ENCODE results near the gene NEK4. TPM values are rescaled to one million over a fixed set of nuclear protein-coding genes. Genes with fewer than 3 reads are reported as not detected.

The NEK4 gene
- total and polyA plus RNA-seq, 2 of the 13 experiments (the other 11 are each of a cell fraction or from before 2014, with no cell fraction given) = 16.5 to 38.0 TPM

DNA sequence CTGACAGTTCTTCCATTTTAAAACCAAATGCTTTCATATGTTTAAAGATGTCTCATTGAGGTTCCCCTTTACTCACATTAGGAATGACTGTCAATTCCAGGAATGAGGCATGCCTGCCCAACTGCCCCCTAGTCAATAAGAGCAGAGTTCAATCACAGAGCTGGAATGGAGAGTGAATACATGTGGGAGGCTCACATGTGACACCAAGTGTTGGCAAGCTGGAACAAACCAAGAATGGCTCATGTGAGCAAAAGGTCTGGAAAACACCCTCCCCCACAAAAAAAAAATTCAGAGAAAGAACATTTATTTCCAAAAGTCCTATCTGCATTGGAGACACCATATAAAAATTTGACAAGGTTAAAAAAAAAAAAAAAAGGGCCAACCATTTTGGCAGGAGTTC lies 88.7 kb downstream of the NEK4 start (continued):
- TF ChIP-seq, protein P1, sequence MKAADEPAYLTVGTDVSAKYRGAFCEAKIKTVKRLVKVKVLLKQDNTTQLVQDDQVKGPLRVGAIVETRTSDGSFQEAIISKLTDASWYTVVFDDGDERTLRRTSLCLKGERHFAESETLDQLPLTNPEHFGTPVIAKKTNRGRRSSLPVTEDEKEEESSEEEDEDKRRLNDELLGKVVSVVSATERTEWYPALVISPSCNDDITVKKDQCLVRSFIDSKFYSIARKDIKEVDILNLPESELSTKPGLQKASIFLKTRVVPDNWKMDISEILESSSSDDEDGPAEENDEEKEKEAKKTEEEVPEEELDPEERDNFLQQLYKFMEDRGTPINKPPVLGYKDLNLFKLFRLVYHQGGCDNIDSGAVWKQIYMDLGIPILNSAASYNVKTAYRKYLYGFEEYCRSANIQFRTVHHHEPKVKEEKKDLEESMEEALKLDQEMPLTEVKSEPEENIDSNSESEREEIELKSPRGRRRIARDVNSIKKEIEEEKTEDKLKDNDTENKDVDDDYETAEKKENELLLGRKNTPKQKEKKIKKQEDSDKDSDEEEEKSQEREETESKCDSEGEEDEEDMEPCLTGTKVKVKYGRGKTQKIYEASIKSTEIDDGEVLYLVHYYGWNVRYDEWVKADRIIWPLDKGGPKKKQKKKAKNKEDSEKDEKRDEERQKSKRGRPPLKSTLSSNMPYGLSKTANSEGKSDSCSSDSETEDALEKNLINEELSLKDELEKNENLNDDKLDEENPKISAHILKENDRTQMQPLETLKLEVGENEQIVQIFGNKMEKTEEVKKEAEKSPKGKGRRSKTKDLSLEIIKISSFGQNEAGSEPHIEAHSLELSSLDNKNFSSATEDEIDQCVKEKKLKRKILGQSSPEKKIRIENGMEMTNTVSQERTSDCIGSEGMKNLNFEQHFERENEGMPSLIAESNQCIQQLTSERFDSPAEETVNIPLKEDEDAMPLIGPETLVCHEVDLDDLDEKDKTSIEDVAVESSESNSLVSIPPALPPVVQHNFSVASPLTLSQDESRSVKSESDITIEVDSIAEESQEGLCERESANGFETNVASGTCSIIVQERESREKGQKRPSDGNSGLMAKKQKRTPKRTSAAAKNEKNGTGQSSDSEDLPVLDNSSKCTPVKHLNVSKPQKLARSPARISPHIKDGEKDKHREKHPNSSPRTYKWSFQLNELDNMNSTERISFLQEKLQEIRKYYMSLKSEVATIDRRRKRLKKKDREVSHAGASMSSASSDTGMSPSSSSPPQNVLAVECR (CRISPR knock-in tag; IDR thresholded peaks at IDR 0.05; ENCODE audit: borderline replicate concordance) = peak; percentile 81; the same call in 1 of the 2 replicates
- no peak for TF ChIP-seq SRY (CRISPR knock-in tag; IDR thresholded peaks at IDR 0.05)
- no peak for TF ChIP-seq MYNN (CRISPR knock-in tag; IDR thresholded peaks at IDR 0.05; ENCODE audit: low read depth)
- TF ChIP-seq TCF12 (IDR thresholded peaks at IDR 0.05) = no peak
- TF ChIP-seq TCF12 (CRISPR knock-in tag; IDR thresholded peaks at IDR 0.05) = no peak
- no peak for TF ChIP-seq NR2F1 (CRISPR knock-in tag; IDR thresholded peaks at IDR 0.05)
- TF ChIP-seq SP5 (CRISPR knock-in tag; IDR thresholded peaks at IDR 0.05; ENCODE audit: borderline replicate concordance, low read depth) = no peak
- TF ChIP-seq JUN (CRISPR knock-in tag; IDR thresholded peaks at IDR 0.05) = no peak
- TF ChIP-seq, protein P2, sequence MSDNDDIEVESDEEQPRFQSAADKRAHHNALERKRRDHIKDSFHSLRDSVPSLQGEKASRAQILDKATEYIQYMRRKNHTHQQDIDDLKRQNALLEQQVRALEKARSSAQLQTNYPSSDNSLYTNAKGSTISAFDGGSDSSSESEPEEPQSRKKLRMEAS (IDR thresholded peaks at IDR 0.05) = peak; percentile 79
- TF ChIP-seq ZNF790 (CRISPR knock-in tag; IDR thresholded peaks at IDR 0.05; ENCODE audit: borderline replicate concordance) = no peak
- TF ChIP-seq SRF (IDR thresholded peaks at IDR 0.05; ENCODE audit: low read depth, low read length) = no peak
- TF ChIP-seq, protein P3, sequence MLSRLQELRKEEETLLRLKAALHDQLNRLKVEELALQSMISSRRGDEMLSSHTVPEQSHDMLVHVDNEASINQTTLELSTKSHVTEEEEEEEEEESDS (CRISPR knock-in tag; IDR thresholded peaks at IDR 0.05; ENCODE audit: borderline replicate concordance) = no peak
- no peak for TF ChIP-seq ZSCAN20 (CRISPR knock-in tag; IDR thresholded peaks at IDR 0.05; ENCODE audit: borderline replicate concordance)
- TF ChIP-seq HNRNPK (IDR thresholded peaks at IDR 0.05; ENCODE audit: low read depth, low read length, poor library complexity, severe bottlenecking) = no peak
- TF ChIP-seq ZNF775 (CRISPR knock-in tag; IDR thresholded peaks at IDR 0.05; ENCODE audit: borderline replicate concordance) = no peak
- TF ChIP-seq GATAD1 (CRISPR knock-in tag; IDR thresholded peaks at IDR 0.05) = peak; percentile 47; the same call in 1 of the 2 replicates
- no peak for TF ChIP-seq ZNF839 (CRISPR knock-in tag; IDR thresholded peaks at IDR 0.05; ENCODE audit: borderline replicate concordance)
- TF ChIP-seq REL (CRISPR knock-in tag; conservative IDR thresholded peaks at IDR 0.05) = no peak
- TF ChIP-seq ZNF468 (CRISPR knock-in tag; IDR thresholded peaks at IDR 0.05) = no peak
- no peak for TF ChIP-seq FLYWCH1 (CRISPR knock-in tag; IDR thresholded peaks at IDR 0.05)
- TF ChIP-seq MATR3 (CRISPR knock-in tag; IDR thresholded peaks at IDR 0.05) = no peak
- TF ChIP-seq PCBP1 (IDR thresholded peaks at IDR 0.05; ENCODE audit: borderline replicate concordance, low read depth, low read length) = no peak
- no peak for TF ChIP-seq TBX3 (IDR thresholded peaks at IDR 0.05; ENCODE audit: borderline replicate concordance)
- TF ChIP-seq, protein P4, sequence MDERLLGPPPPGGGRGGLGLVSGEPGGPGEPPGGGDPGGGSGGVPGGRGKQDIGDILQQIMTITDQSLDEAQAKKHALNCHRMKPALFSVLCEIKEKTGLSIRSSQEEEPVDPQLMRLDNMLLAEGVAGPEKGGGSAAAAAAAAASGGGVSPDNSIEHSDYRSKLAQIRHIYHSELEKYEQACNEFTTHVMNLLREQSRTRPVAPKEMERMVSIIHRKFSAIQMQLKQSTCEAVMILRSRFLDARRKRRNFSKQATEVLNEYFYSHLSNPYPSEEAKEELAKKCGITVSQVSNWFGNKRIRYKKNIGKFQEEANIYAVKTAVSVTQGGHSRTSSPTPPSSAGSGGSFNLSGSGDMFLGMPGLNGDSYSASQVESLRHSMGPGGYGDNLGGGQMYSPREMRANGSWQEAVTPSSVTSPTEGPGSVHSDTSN (CRISPR knock-in tag; IDR thresholded peaks at IDR 0.05) = no peak
- 0 out of 2 replicates have a peak, but pooled peaks have one; percentile 36 for TF ChIP-seq ZNF792 (CRISPR knock-in tag; IDR thresholded peaks at IDR 0.05)
- no peak for TF ChIP-seq SMYD3 (CRISPR knock-in tag; IDR thresholded peaks at IDR 0.05)

Data from HepG2 (cell line).